ENCODE data around the gene PLEKHA3. TPM values are rescaled to one million over a fixed set of nuclear protein-coding genes. Genes with fewer than 3 reads are reported as not detected.

Gene PLEKHA3
- total and polyA plus RNA-seq, 12 donors, result 1.8 to 96.4 (median 30.7) TPM

GRCh38 chr2:178476477-178476876 lies 3.8 kb upstream of the PLEKHA3 start:
- Histone ChIP-seq H3K36me3 (replicated peaks in 1 of 2) (no peaks in the 10 kb centered on the region), H3K4me3 (no peak overlapping the region), H3K9me3 (replicated peaks in 1 of 3) (no peaks in the 10 kb centered on the region), H3K27me3 (no peaks in the 10 kb centered on the region), H3K4me1 (replicated peaks in 1 of 2) (peaks cover 18 to 24% of the 10 kb centered on the region in 2 donors), H3K27ac (no peak overlapping the region)
- no peak for DNase-seq
- intact Hi-C loops (cut with DNase I), result no loop called here
- no peak for TF ChIP-seq POLR2A (IDR thresholded peaks at IDR 0.05)
- TF ChIP-seq CTCF (IDR thresholded peaks at IDR 0.05), result no peak

GRCh38 chr2:178477443-178478129 lies 2.7 kb upstream of the PLEKHA3 start:
- intact Hi-C loops (cut with DNase I), result no loop called here
- peaks cover 28 to 35% of the 10 kb centered on the region in 2 donors for H3K4me1 ChIP-seq (replicated peaks in 1 of 2)
- H3K36me3 ChIP-seq (replicated peaks in 1 of 2), result no peaks in the 10 kb centered on the region
- H3K27ac ChIP-seq, result peak overlapping the region in 4 of 5 donors; percentile 73 to 96 (median 95)
- TF ChIP-seq CTCF (IDR thresholded peaks at IDR 0.05) (no peak), POLR2A (IDR thresholded peaks at IDR 0.05) (no peak)
- 7 to 12% (median 10%) methylated on average over 3 of the region's 3 CpGs for WGBS, 4 donors
- no peak for DNase-seq
- no peaks in the 10 kb centered on the region for H3K9me3 ChIP-seq (replicated peaks in 1 of 3)
- no peaks in the 10 kb centered on the region for H3K27me3 ChIP-seq
- peak overlapping the region in 3 of 4 donors; percentile 2 to 91 (median 79) for H3K4me3 ChIP-seq

- intact Hi-C loops (cut with DNase I), result no loop called here
- DNase-seq, result peak in 2 of 7 donors; percentile 10 to 31
Measured at GRCh38 chr2:178478130-178478438, 2.2 kb upstream of the PLEKHA3 start.

More at GRCh38 chr2:178478130-178478438, 2.2 kb upstream of the PLEKHA3 start:
- Histone ChIP-seq H3K27me3 (no peaks in the 10 kb centered on the region), H3K27ac (peak overlapping the region; percentile 73 to 99 (median 95)), H3K36me3 (replicated peaks in 1 of 2) (no peaks in the 10 kb centered on the region), H3K4me1 (replicated peaks in 1 of 2) (peaks cover 28 to 40% of the 10 kb centered on the region in 2 donors), H3K4me3 (peak overlapping the region; percentile 2 to 91 (median 80)), H3K9me3 (replicated peaks in 1 of 3) (no peaks in the 10 kb centered on the region)
- TF ChIP-seq POLR2A (IDR thresholded peaks at IDR 0.05) (no peak), CTCF (IDR thresholded peaks at IDR 0.05) (no peak)
- WGBS, 4 donors, result 1 to 2% (median 1%) methylated on average over 10 of the region's 10 CpGs
